ENCODE measurements around the gene KCNK10.

Gene KCNK10

GRCh38 chr14:88154926-88155325 lies 168.1 kb downstream of the KCNK10 start:
- no peak for DNase-seq (ENCODE audit: extremely low read depth, low read depth)
- TF ChIP-seq, protein P1, sequence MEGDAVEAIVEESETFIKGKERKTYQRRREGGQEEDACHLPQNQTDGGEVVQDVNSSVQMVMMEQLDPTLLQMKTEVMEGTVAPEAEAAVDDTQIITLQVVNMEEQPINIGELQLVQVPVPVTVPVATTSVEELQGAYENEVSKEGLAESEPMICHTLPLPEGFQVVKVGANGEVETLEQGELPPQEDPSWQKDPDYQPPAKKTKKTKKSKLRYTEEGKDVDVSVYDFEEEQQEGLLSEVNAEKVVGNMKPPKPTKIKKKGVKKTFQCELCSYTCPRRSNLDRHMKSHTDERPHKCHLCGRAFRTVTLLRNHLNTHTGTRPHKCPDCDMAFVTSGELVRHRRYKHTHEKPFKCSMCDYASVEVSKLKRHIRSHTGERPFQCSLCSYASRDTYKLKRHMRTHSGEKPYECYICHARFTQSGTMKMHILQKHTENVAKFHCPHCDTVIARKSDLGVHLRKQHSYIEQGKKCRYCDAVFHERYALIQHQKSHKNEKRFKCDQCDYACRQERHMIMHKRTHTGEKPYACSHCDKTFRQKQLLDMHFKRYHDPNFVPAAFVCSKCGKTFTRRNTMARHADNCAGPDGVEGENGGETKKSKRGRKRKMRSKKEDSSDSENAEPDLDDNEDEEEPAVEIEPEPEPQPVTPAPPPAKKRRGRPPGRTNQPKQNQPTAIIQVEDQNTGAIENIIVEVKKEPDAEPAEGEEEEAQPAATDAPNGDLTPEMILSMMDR (IDR thresholded peaks at IDR 0.05; ENCODE audit: low read depth, low read length): no peak

DNA sequence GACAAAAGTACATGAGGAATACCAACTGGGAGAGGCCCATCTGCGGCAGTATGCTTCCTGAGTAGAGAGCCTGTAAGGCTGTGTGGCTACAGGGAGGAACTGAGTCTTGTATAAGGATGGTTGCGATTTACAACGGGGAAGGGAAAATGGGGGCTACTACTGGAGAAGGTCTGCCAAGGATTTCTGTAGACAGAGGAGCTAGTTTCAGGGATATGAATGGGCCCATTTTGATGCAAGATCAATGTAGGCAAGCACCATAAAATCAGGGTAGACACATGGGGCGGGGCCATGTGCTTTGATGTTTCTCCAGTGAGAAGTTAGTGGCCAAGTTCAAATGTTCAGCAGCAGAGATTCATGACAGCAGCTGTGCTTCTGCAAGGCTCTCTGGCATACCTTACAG lies 168.7 kb downstream of the KCNK10 start:
- TF ChIP-seq, protein P1 (IDR thresholded peaks at IDR 0.05; ENCODE audit: low read depth, low read length): no peak
- no peak for DNase-seq (ENCODE audit: extremely low read depth, low read depth)

DNA sequence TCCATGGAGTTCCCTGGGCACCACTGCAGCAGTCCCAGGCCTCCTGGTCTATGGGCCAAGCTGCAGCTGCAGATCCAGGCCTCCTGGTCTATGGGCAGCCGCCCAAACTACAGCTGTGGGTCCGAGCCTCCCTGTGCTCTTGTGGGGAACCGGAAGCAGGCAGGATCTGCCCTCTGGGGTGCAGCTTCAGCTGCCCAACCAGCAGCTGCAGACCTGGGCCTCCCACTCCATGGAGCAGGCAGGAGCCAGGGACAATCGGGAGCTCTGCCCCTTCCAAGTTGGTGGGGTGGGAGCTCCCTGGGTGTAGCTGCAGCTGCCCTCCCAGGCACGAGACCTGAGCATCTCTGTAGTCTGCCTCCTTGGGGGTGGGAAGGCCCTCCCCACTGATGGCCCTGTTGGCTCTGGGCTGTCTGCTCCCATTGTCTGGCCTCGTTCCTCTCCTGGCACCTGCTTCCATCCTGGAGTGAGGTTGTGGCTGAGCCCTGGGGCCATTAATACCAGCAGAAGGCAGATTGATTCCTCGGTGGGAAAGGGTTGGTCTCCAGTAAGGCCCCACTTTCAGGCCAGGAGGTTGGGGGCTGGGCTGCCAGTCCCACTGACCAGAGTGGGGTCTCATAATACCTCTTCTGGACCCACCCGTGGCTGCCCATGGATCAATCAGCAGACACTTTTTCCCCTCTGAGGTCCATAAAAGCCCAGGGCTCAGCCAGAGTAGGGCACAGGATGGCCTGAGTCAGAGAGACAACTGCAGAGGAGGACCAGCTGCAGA lies 176.0 kb downstream of the KCNK10 start:
- DNase-seq (ENCODE audit: extremely low read depth, low read depth): no peak
- TF ChIP-seq, protein P1 (IDR thresholded peaks at IDR 0.05; ENCODE audit: low read depth, low read length): no peak

DNA sequence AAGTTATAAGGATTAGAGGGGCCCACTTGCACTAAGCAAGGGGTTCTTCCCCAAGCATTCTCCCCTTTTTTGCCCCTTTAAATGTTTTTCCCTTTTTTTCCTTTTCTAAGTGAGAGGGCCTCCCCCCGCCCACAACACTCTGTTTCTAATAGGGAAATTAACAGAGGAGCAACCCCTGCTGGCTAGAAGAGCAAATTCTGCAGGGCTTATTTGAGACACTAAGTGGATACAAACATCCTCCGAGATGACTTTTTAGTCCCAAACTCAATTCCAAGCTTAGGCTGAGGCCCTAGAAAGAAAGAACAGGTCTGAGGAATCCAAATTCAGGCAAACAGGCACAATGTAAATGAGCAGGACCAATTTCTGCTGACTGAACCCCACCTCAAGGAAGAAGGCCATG lies 179.3 kb downstream of the KCNK10 start:
- no peak for DNase-seq (ENCODE audit: extremely low read depth, low read depth)
- TF ChIP-seq, protein P1 (IDR thresholded peaks at IDR 0.05; ENCODE audit: low read depth, low read length): no peak

GRCh38 chr14:88142997-88143396 lies 180.1 kb downstream of the KCNK10 start:
- TF ChIP-seq, protein P1 (IDR thresholded peaks at IDR 0.05; ENCODE audit: low read depth, low read length): no peak

GRCh38 chr14:88140874-88141273 lies 182.2 kb downstream of the KCNK10 start:
- DNase-seq (ENCODE audit: extremely low read depth, low read depth): no peak

More at GRCh38 chr14:88142997-88143396, 180.1 kb downstream of the KCNK10 start:
- DNase-seq (ENCODE audit: extremely low read depth, low read depth): no peak

GRCh38 chr14:88137327-88137726 lies 185.7 kb downstream of the KCNK10 start:
- no peak for DNase-seq (ENCODE audit: extremely low read depth, low read depth)
- TF ChIP-seq, protein P1 (IDR thresholded peaks at IDR 0.05; ENCODE audit: low read depth, low read length): no peak

More at GRCh38 chr14:88140874-88141273, 182.2 kb downstream of the KCNK10 start:
- TF ChIP-seq, protein P1 (IDR thresholded peaks at IDR 0.05; ENCODE audit: low read depth, low read length): no peak
